LHCN-M2 (cell line): ENCODE data around the gene THAP4. TPM values are rescaled to one million over a fixed set of nuclear protein-coding genes. Genes with fewer than 3 reads are reported as not detected.
"Not testable (repeated sequence)": the region's sequence is repeated elsewhere in the genome, so short reads cannot be mapped to it uniquely, and the experiment has no call there.

ENCODE experiments used
- DNase-seq: peaks from one replicate; pipeline ENCODE4 v3.0.0-alpha.2; 2012; ENCODE audit warnings: low read depth
- total RNA-seq: library from RNA; depleted of rRNA; stranded (reverse); fragments of >200 nt; gene quantifications from 2 replicates; pipeline ENCODE4 v1.2.3, GENCODE V29; 2014

THAP4 gene
- total RNA-seq, 1 experiment from 2014 or later: 63.5 TPM

DNA sequence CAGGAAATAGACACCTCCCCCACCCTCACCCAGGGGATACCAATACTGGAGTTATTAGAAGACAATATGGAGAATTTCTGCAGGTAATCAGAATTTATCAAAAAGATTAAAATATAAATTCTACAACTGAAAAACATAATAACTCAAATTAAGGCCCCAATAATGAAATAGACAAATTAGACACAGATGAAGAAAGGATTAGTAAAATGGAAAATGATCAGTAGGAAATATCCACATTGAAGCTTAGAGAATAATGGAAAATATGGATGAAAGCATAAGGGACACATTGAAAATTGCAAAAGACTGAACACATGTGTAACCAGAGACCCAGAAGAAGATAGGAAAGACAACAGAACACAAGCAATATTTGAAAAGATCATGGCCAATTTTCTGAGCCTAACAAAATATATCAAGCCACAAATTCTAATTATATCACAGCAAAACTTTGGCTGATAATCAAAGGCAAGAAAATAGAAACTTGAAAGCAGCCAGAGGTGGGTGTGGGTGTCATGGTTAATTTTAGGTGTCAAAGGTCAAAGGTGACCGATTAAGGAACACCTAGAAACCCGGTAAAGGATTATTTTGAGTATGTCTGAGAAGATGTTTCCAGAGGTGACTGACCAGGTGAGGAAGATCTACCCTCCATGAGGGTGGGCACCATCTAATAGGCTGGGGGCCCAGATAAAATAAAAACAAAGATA is 50.2 kb downstream of the THAP4 start:
- no peak for DNase-seq

DNA sequence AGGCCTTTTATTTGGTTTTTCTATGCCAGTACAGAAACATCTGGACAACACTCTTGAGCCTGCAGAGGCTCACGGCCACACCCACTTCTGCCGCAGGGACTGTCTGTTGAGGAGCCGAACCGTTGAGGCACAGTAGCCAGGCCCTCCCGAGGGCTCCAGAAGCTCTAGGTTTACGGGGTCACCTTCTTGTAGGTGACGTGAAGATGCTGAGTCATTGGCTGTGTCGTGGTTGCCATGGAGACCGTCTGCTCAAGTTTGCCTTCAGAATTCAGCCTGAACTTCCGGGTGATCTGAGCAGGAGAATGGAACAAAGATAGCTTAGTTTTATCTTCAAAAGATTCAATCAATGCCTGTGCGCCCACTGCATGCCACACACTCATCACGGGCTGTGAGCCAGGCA is 52.5 kb downstream of the THAP4 start:
- DNase-seq: no peak

GRCh38 chr2:241582806-241583205 is 54.2 kb downstream of the THAP4 start:
- DNase-seq: no peak

DNA sequence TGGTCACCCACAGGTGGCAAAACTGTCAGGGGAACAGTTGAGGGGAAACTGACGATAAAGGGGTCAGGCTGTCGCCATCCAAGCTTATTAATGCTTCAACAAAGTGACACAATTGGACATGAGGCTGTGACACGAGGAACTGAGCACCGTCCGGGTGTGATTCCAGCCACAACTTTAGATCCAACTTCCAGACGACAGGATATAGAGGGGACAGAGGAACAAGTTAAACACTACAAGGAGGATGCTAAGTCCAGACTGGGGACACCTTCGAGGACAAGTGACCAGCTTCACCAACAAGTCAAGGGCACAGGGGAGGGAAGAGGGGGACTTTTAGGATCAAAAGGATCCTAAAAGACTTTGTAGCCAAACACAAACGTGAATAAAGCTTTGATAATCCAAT is 54.6 kb downstream of the THAP4 start:
- no peak for DNase-seq

- DNase-seq: no peak
These were observed 57.7 kb downstream of the THAP4 start for GRCh38 chr2:241579281-241579680.

- DNase-seq: no peak
These were observed 59.4 kb downstream of the THAP4 start for GRCh38 chr2:241577413-241578122.

- no peak for DNase-seq
These were observed 60.7 kb downstream of the THAP4 start for GRCh38 chr2:241576293-241576654.

GRCh38 chr2:241575624-241576292 is 61.2 kb downstream of the THAP4 start:
- DNase-seq: no peak

DNA sequence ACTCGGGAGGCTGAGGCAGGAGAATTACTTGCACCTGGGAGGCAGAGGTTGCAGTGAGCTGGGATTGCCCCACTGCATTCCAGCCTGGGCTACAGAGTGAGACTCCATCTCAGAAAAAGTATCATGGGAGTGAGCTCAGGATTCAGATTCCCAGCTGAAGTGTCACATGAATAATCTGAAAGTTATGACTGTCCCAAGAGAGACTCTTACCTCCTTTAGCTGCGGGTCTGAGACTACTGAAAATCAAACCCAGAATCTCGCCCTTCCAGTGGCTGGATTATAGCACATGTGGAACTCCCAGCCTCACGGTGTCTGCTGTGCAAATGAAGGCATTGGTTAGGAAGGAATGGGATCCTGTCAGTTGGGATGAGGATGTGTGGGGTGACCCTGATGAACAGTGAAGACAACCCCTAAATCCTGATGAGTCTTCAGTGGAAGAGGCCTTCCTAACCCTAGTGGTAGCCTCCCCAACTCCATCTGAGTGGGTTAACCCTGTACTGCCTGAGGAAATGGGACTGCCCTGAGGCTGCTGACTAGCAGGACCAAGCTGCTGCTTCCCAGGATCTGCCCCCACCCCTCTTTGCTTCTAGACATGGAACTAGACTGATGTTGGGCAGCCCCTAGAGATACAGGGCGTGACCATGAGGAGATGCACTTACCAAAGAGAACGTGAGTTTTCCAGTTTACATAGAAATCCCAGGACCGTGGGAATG is 61.9 kb downstream of the THAP4 start:
- no peak for DNase-seq

DNA sequence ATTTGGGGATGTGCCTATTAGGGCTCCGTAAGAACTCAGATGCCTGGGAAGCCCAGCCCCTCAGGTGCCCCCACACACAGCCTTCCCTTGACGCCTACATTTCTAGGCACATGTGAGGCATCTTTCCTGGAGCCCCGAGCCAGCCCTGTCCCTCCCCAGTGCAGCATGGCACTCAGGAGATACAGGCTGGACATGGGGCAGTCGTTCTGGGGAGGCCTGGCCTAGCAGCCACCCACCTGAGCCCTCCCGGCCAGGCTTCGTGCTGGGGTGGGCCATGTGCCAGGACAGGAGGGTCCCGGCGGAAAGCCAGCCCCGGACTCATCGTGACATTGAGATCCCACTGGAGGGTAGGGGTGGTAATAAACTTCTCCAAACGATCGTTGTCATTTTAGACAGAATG is 63.2 kb downstream of the THAP4 start:
- no peak for DNase-seq

GRCh38 chr2:241572915-241573651 is 63.9 kb downstream of the THAP4 start:
- DNase-seq: not testable (repeated sequence)

DNA sequence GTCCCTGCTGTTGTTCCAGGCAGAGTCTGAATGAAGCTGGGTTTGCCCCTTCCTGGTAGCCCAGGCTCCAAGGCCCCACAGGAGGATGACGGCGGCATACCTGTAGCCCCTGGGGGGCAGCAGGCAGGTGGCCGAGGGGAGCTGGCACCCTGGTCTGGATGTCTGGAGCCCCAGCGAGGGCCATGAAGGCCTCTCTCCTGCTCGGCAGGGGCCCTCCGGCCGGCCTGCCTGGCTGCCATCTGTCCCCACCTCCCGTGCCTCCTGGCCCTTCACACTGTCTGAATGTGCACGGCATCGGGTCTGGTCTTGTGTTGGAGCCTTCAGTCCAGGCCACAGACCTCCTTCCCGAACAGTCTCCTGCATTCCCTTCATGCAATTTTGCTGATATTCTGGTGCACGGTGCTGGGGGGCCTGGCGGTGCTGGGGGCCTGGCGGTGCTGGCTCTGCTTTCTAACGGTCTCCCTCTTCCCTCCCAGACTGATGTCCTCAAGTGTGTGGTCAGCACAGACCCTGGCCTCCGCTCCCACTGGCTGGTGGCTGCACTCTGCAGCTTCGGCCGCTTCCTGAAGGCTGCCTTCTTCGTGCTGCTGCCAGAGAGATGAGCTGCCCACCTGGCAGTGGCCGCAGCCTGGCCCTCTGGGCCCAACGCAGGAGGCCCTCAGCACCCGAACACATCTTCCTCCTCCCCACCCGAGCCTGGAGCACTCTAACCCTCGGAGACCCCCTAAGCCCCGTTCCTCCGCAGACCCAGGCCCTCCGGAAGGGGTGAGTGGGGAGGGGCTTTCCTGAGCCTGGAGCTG is 64.9 kb downstream of the THAP4 start:
- no peak for DNase-seq

GRCh38 chr2:241570961-241571581 is 65.9 kb downstream of the THAP4 start:
- no peak for DNase-seq

DNA sequence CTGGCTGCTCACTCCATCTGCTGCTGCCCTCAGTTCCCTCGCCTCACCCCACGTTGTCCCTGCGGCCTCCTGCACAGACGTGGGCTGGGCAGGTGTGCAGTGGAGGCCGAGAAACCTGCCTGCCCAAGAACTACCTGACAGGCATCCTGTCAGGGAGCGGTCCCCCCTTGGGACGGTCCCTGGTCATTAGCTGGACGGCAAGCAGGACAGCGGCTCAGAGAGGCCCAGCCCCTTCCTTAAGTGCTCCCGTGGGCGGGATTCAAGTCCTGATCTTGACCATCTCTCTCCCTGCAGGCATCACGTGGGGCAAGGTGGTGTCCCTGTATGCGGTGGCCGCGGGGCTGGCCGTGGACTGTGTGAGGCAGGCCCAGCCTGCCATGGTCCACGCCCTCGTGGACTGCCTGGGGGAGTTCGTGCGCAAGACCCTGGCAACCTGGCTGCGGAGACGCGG is 67.1 kb downstream of the THAP4 start:
- no peak for DNase-seq

DNA sequence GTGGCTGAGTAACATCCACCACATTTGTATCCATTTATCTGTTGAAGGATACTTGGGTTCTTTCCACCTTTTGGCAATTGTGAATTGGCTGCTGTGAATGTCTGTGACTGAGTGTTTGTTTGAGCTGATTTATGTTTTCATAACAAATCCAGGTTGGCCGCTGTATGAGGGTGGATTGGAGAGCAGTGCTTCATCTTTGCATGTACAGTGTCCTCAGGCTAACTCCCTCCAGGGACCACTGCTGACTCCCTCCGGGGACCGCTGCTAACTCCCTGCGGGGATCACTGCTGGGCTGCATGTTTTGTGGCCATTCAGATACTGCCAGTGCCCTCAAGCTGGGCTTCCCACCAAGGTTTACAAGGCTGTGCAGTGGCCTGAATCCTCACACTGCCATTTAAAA is 68.2 kb downstream of the THAP4 start:
- DNase-seq: no peak

GRCh38 chr2:241567776-241568175 is 69.2 kb downstream of the THAP4 start:
- no peak for DNase-seq

DNA sequence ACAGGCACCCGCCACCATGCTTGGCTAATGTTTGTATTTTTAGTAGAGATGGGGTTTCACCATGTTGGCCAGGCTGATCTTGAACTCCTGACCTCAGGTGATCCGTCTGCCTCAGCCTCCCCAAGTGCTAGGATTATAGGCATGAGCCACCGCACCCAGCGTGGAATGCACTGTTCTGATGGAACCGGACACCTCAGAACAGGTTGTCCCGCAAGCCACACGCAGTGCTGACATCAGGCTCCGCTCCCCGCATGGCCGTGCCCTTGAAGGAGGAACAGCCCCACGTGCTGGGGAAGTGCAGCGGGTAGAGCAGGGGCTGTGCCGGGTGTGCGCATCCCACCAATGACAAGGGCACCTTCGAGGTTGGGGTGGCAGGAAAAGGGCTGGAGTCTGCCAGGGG is 69.7 kb downstream of the THAP4 start:
- DNase-seq: not testable (repeated sequence)

DNA sequence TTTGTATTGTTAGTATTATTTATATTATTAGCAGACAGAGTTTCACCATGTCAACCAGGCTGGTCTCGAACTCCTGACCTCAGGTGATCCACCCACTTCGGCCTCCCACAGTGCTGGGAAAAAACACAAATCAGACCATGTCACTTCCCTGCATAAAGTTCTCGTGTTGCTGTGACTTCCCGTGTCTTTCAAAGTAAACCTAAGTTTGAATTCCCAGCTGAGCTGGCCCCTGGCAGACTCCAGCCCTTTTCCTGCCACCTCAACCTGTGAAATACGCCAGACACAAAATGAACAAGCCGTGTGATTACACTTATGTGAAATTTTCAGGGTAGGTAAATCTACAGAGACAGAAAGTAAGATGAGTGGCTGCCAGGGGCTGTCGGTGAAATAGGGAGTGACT is 70.5 kb downstream of the THAP4 start:
- DNase-seq: no peak

GRCh38 chr2:241566021-241566420 is 70.9 kb downstream of the THAP4 start:
- DNase-seq: not testable (repeated sequence)

GRCh38 chr2:241565411-241565810 is 71.5 kb downstream of the THAP4 start:
- no peak for DNase-seq
